Measurements from ENCODE around the gene MCUB. TPM values are rescaled to one million over a fixed set of nuclear protein-coding genes. Genes with fewer than 3 reads are reported as not detected.

Gene MCUB
- total RNA-seq, 1 experiment from 2014 or later, result 14.8 TPM

DNA sequence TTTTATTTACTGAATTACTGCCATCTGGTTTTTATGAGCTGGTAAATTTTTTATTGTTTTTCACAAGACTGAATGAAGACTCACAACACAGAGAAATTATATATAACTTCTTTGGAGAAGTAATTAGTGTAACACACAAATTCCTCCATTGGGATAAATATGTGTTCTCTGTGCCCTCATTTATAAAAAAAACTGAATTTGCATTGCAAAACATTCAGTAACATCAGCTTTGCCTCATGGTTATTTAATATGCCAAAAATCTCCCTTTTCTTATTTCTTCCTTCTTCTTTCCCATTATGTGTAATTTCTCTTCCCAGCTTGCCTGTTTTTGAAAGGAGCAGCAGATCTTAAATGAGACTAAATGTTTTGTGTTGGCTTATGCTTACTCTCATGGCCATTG is 124.7 kb downstream of the MCUB start:
- Histone ChIP-seq H2BK5ac (ENCODE audit: insufficient read length, low read length) (no peak overlapping the region), H3K14ac (ENCODE audit: insufficient read depth, low read length) (no peak overlapping the region), H3K23ac (ENCODE audit: insufficient read length, low read depth, low read length) (no peak overlapping the region), H4K20me1 (ENCODE audit: control insufficient read depth, insufficient read depth, insufficient read length) (no peaks in the 10 kb centered on the region), H3K9me3 (ENCODE audit: control insufficient read depth, low read depth, low read length) (no peaks in the 10 kb centered on the region), H3K23me2 (ENCODE audit: insufficient read length, low read depth, low read length, poor library complexity, severe bottlenecking) (no peaks in the 10 kb centered on the region), H4K91ac (ENCODE audit: insufficient read length, low read depth, low read length) (no peak overlapping the region), H2BK20ac (ENCODE audit: low read depth, low read length, poor library complexity, severe bottlenecking) (no peak overlapping the region), H3K79me2 (ENCODE audit: insufficient read depth, low read length) (no peaks in the 10 kb centered on the region), H4K8ac (replicated peaks; ENCODE audit: insufficient read length, low read depth, low read length) (no peak overlapping the region), H2BK15ac (ENCODE audit: low read depth, low read length) (no peak overlapping the region), H4K5ac (ENCODE audit: insufficient read length, low read depth, low read length) (no peak overlapping the region), H3K4me2 (ENCODE audit: insufficient read depth, insufficient read length, low read length) (no peak overlapping the region), H3K4me1 (ENCODE audit: insufficient read depth, low read length) (peaks cover 3% of the 10 kb centered on the region), H3K79me1 (ENCODE audit: insufficient read depth, low read depth, low read length, poor library complexity, severe bottlenecking) (no peaks in the 10 kb centered on the region), H2AK5ac (ENCODE audit: insufficient read length, low read length) (no peak overlapping the region), H2BK12ac (ENCODE audit: insufficient read length, low read depth, low read length) (no peak overlapping the region), H3K27ac (ENCODE audit: insufficient read length, low read depth, low read length) (no peak overlapping the region), H3K56ac (ENCODE audit: insufficient read length, low read depth, low read length) (no peak overlapping the region), H2BK120ac (ENCODE audit: low read depth, low read length, poor library complexity, severe bottlenecking) (no peak overlapping the region), H3K4ac (ENCODE audit: low read depth, low read length) (no peak overlapping the region), H3K27me3 (ENCODE audit: insufficient read depth, low read length) (no peaks in the 10 kb centered on the region), H3K9ac (ENCODE audit: extremely low read depth, insufficient read length, low read length) (no peak overlapping the region), H3K18ac (ENCODE audit: insufficient read length, low read depth, low read length) (no peak overlapping the region), H2AFZ (ENCODE audit: low read length) (no peak overlapping the region), H3T11ph (ENCODE audit: low read length) (no peak overlapping the region)
- H3K27me3 Mint-ChIP-seq (ENCODE audit: low read depth), result no peaks in the 10 kb centered on the region
- peaks cover 28 to 35% of the 10 kb centered on the region in 2 experiments for H3K4me1 Mint-ChIP-seq
- peaks cover 5 to 7% of the 10 kb centered on the region in 2 experiments for H3K9me3 Mint-ChIP-seq
- TF ChIP-seq CTCF (conservative IDR thresholded peaks at IDR 0.05), result no peak
- no peak for DNase-seq
- no peak overlapping the region for H3K4me3 Mint-ChIP-seq
- no peak overlapping the region for H3K27ac Mint-ChIP-seq
- H3K36me3 Mint-ChIP-seq (ENCODE audit: insufficient read depth in 1 of 3, low read depth in 3 of 3), result peaks cover 13 to 35% (median 29%) of the 10 kb centered on the region in 3 experiments

Measured in H9 (cell line).